Transverse colon (tissue), 4 donors: ENCODE measurements around the gene STRIT1. TPM values are rescaled to one million over a fixed set of nuclear protein-coding genes. Genes with fewer than 3 reads are reported as not detected.

ENCODE experiments used
- DNase-seq: peaks from one replicate; pipeline ENCODE4 v3.0.0-alpha.2; 2019
- H3K27ac ChIP-seq, 4 donors: fragments of 200-600 bp; sonication (generic); 2 replicates each; pipeline ENCODE4 v1.5.1; 2016 to 2018; ENCODE audit warnings: inconsistent platforms in 4 of 4
- H3K27me3 ChIP-seq: fragments of 200-600 bp; sonication (generic); 2 replicates; pipeline ENCODE4 v1.5.1; 2017; ENCODE audit warnings: inconsistent platforms
- H3K36me3 ChIP-seq, 4 donors: fragments of 200-600 bp; sonication (generic); 2 replicates each; pipeline ENCODE4 v1.5.1; 2017 to 2019; ENCODE audit warnings: inconsistent platforms in 4 of 4
- H3K4me1 ChIP-seq, 4 donors: fragments of 200-600 bp; sonication (generic); 2 replicates each; pipeline ENCODE4 v1.5.1; 2017 to 2020; ENCODE audit warnings: inconsistent platforms in 4 of 4
- H3K4me3 ChIP-seq, 4 donors: fragments of 200-600 bp; sonication (generic); 1 replicate in 1 of 4; 2 replicates in 3 of 4; pipeline versions ENCODE4 v1.5.1 to v1.6.1; 2017 to 2019; ENCODE audit warnings: inconsistent platforms in 4 of 4
- H3K9me3 ChIP-seq, 2 donors: fragments of 200-600 bp; sonication (generic); 2 replicates each; pipeline ENCODE4 v1.5.1; 2017 to 2019; ENCODE audit warnings: inconsistent platforms in 2 of 2
- CTCF ChIP-seq, 5 experiments: fragments of 200-600 bp in 3 of 5; fragments of 450-650 bp in 2 of 5; sonication (generic) in 3 of 5; IDR thresholded peaks; 1 replicate in 2 of 5; 2 replicates in 3 of 5; pipeline ENCODE4 v1.5.1; 2016 to 2017; ENCODE audit warnings: antibody characterized with exemption in 5 of 5, inconsistent platforms in 3 of 5, mild to moderate bottlenecking in 2 of 5, moderate library complexity in 1 of 5
- EP300 ChIP-seq: sonication (generic); formaldehyde crosslinking; IDR thresholded peaks from one replicate; pipeline ENCODE4 v1.6.1; 2017; ENCODE audit warnings: antibody characterized with exemption, low read depth
- POLR2A ChIP-seq: fragments of 450-650 bp; IDR thresholded peaks from one replicate; pipeline ENCODE4 v1.6.1; 2016; ENCODE audit warnings: antibody characterized with exemption, mild to moderate bottlenecking, moderate library complexity
- POLR2AphosphoS5 ChIP-seq, 3 donors: sonication (generic); formaldehyde crosslinking; IDR thresholded peaks; one replicate each; pipeline ENCODE4 v1.6.1; 2016; ENCODE audit warnings: antibody characterized with exemption in 3 of 3
- WGBS, 2 donors: methylation state at CpG; one replicate each; pipeline ENCODE4 v1.1.5; 2018; ENCODE audit warnings: low coverage in 1 of 2; 5-methylcytosine and 5-hydroxymethylcytosine counted together
- in situ Hi-C, 4 donors: fragments of 200-750 bp; cut with MboI; loops; one replicate each; pipeline versions ENCODE4 v1.15.0 to v1.15.1; 2017; ENCODE audit warnings: low sequenced_read_pairs in 3 of 4, low pct_ligation_motif_present in 1 of 4, low pct_unique_long_range_greater_than_20kb in 1 of 4
- intact Hi-C: fragments of 100-400 bp; cut with DNase I; formaldehyde crosslinking; loops from one replicate; pipeline ENCODE4 v1.15.1; 2023; ENCODE audit warnings: low total_unique reads
- total RNA-seq, 4 donors: library from RNA; depleted of rRNA; stranded (reverse); fragments of >200 nt; gene quantifications; one replicate each; pipeline ENCODE4 v1.1.0, GENCODE V29; 2016

STRIT1 gene
- total RNA-seq, 4 donors from 2014 or later = 2.5 TPM; not detected in 3

DNA sequence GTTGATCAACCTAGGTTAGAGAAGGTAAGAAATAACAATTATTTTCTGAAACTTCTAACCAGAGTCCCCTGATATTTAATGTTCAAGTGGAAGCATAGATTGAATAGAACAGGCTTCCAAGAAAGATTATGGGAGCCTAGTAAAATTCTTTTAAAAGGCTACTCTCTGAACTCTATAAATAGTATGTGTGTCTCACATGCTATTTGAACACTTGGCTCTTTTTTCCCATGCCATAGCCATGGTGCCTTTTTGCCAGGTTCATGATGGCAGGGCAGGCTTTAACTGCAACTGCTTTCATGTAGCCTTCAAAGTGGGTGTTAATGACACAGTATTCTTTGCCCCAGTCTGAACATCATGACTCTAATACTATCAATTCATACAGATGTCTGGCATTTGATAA is 22.9 kb upstream of the STRIT1 start:
- intact Hi-C loops = no loop called here
- no peaks in the 10 kb centered on the region for H3K36me3 ChIP-seq

GRCh38 chr3:155313916-155314315 is 20.4 kb upstream of the STRIT1 start:
- in situ Hi-C loops (loop anchor here in 3 of 4 donors (25.0 kb wide), 2 partner anchors 352 to 552 kb away; no protein-coding TSS in a partner anchor), intact Hi-C loops (no loop called here)
- TF ChIP-seq CTCF (IDR thresholded peaks at IDR 0.05) (no peak), POLR2AphosphoS5 (IDR thresholded peaks at IDR 0.05) (no peak), EP300 (no peak), POLR2A (no peak)
- Histone ChIP-seq H3K9me3 (no peaks in the 10 kb centered on the region), H3K27me3 (no peaks in the 10 kb centered on the region), H3K36me3 (no peaks in the 10 kb centered on the region), H3K4me1 (no peaks in the 10 kb centered on the region), H3K27ac (no peak overlapping the region), H3K4me3 (no peak overlapping the region)
- WGBS, 2 donors = 72% methylated on average over 2 of the region's 2 CpGs
- DNase-seq = no peak

More for the DNA sequence above, 22.9 kb upstream of the STRIT1 start:
- DNase-seq = no peak
- TF ChIP-seq POLR2AphosphoS5 (IDR thresholded peaks at IDR 0.05) = no peak
- TF ChIP-seq POLR2A = no peak
- no peak for TF ChIP-seq CTCF (IDR thresholded peaks at IDR 0.05)
- TF ChIP-seq EP300 = no peak
- Histone ChIP-seq H3K4me3 (no peak overlapping the region), H3K9me3 (no peaks in the 10 kb centered on the region), H3K4me1 (no peaks in the 10 kb centered on the region), H3K27me3 (no peaks in the 10 kb centered on the region), H3K27ac (no peak overlapping the region)
- in situ Hi-C loops = loop anchor here in 3 of 4 donors (25.0 kb wide), 2 partner anchors 354 to 554 kb away; no protein-coding TSS in a partner anchor

DNA sequence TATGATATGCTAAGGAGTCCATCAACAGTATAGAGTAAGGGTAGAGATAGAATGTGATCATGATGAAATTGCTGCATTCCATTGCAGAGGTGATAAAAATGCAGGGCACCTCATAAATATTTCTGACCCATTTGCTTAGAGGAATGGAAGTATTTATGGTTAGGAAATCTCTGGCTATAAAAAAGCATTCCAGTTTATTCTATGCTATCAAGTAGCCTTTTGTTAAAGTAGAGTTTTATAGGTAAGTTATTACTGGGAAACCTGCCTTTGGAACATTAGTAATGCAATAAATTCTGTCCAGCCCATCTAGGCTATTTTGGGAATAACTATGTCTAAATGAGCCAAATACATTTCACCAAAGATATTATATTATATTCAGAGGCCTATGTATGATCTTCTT is 19.8 kb upstream of the STRIT1 start:
- intact Hi-C loops = no loop called here
- no peak overlapping the region for H3K27ac ChIP-seq
- no peaks in the 10 kb centered on the region for H3K36me3 ChIP-seq
- no peaks in the 10 kb centered on the region for H3K27me3 ChIP-seq
- no peaks in the 10 kb centered on the region for H3K9me3 ChIP-seq
- no peaks in the 10 kb centered on the region for H3K4me1 ChIP-seq
- no peak overlapping the region for H3K4me3 ChIP-seq
- TF ChIP-seq POLR2A (no peak), EP300 (no peak), POLR2AphosphoS5 (IDR thresholded peaks at IDR 0.05) (no peak), CTCF (IDR thresholded peaks at IDR 0.05) (no peak)
- no peak for DNase-seq
- in situ Hi-C loops = loop anchor here in 3 of 4 donors (25.0 kb wide), 2 partner anchors 351 to 551 kb away; no protein-coding TSS in a partner anchor

DNA sequence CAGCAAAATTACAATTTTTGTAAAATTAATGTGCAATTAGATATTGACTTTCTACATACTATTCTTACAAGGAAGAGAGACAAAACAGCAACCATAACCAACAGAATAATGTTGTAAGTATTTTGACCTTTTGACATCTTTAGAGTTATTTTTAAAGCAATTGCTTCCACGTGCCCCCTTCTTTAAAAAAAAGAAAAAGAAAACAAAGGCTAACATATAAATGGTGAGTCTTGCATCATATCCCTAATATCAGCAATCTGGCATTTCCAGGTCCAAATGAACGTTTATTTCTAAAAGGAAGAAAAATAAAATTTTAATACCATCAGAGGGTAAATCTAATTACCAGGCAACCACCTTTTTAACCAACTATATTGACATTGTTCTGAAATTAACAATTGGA is 19.3 kb upstream of the STRIT1 start:
- Histone ChIP-seq H3K27me3 (no peaks in the 10 kb centered on the region), H3K4me3 (no peak overlapping the region), H3K27ac (no peak overlapping the region), H3K9me3 (no peaks in the 10 kb centered on the region), H3K36me3 (no peaks in the 10 kb centered on the region), H3K4me1 (no peaks in the 10 kb centered on the region)
- DNase-seq = no peak
- WGBS, 2 donors = 50 to 57% methylated on average over 2 of the region's 2 CpGs
- intact Hi-C loops = no loop called here
- in situ Hi-C loops = loop anchor here in 3 of 4 donors (25.0 kb wide), 2 partner anchors 350 to 550 kb away; no protein-coding TSS in a partner anchor
- TF ChIP-seq POLR2A (no peak), CTCF (IDR thresholded peaks at IDR 0.05) (no peak), EP300 (no peak), POLR2AphosphoS5 (IDR thresholded peaks at IDR 0.05) (no peak)
